HG03159 (cell line): ENCODE results near the gene ADAMTS6.

Experiments used
- ATAC-seq: cut with Tn5 transposase; IDR thresholded peaks from one replicate; pipeline ENCODE4 v1.9.1; 2021; ENCODE audit warnings: mild to moderate bottlenecking, moderate library complexity; ENCODE audit not compliant: unreplicated experiment

The ADAMTS6 gene

DNA sequence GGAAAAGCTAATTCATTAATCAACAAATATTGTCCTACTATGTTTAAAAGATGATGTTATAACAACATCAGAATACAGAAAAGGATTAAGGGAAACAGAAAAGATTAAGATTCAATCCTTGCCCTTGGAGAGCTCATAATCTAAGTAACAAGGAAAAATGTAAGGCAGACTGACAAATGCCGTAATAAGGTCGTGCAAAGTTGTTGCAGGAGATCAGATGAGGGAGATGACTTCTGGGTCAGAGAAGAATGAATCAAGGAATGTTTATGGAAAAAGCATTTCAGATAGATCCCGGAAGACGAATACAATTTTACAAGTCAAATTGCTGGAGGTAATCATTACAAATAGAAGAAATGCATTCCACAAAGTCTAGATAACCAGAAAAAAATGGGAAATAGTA is 6.4 kb downstream of the ADAMTS6 start:
- ATAC-seq: no peak

DNA sequence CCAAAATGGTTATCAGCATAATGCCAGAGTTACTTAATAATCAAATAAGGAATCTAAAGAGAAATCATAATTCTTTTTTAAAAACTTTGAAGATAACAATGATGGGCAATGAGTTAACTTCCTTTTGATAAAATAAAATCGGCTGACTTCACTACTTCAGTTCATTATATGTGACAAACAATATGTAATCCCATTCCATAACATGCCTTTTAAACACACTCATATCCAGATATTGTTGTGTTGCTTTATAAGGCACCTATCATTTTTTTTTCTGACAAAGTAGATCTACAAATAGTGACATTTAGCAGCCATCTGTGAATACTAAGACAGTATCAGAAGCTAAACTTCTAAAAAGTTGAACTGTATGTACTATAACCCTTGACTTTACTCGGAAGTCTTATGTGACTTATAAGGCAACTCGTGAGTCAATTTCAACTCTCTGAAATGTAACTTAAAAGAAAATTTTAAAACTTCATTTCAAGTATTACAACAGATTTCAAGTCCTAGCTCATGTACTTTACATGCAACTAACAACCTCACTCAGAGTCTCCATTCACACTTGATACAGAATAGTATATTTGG is 7.5 kb downstream of the ADAMTS6 start:
- ATAC-seq: no peak

- no peak for ATAC-seq
Observed at GRCh38 chr5:65468633-65469032, 13.1 kb downstream of the ADAMTS6 start.

GRCh38 chr5:65462139-65462705 is 19.5 kb downstream of the ADAMTS6 start:
- ATAC-seq: no peak

DNA sequence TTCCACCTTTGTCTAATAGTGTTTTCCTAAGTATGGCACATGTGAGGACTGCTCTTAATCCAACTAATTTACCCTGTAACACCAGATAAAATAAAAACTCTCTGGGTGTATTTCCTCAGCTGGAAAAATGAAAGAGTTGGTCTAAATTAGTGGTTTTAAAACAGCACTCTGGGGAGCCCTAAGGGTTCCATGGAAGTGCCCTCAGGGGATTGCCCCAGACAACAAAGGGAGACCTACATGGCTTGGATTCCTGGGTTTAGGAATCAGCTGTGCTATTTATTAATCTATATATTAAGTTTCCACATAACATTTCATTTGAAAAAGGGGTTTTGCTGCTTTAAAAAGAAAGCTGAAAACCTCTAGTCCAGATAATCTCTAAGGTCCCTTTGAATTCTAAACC is 20.2 kb downstream of the ADAMTS6 start:
- no peak for ATAC-seq

DNA sequence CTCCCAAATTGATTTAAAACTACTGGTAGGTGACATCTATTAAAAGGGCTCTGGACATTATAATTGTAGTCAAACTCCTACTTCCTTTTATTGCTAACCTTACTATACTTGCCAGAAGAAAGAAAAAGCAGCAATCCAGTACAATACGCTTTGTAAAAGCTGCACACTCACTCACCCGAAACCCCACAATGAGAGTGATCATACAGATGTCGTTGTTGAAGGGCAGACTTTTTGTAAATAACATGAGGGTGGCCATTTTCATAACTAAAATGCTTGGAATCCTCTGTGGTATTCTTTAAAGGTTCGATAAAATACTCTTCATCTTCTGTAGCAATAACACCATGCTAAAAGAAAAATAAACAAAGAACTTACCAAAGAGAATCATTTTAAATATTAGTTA is 21.7 kb downstream of the ADAMTS6 start:
- no peak for ATAC-seq

GRCh38 chr5:65455064-65455463 is 26.7 kb downstream of the ADAMTS6 start:
- no peak for ATAC-seq

- ATAC-seq: no peak
Observed at GRCh38 chr5:65451436-65451835, 30.3 kb downstream of the ADAMTS6 start.

GRCh38 chr5:65446682-65447081 is 35.0 kb downstream of the ADAMTS6 start:
- ATAC-seq: no peak

GRCh38 chr5:65441800-65442199 is 39.9 kb downstream of the ADAMTS6 start:
- ATAC-seq: no peak

DNA sequence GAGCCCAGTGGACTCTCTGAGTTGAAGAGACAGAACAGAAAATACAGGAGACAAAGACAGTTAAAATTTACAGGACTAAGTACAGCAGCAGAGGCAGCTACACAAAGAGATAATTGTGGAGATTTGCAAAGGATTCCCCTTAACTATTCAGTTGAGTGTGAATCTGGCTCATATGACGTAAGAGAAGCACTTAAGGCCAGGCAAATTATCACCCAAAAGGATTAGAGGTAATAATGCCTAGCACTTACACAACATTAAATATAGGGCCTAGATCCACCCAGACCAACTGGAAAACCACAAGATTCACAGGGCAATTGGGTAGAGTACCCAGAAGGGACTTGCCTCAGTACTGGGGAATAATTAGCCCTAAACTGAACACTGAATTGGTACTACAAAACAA is 41.3 kb downstream of the ADAMTS6 start:
- no peak for ATAC-seq

- no peak for ATAC-seq
Observed at GRCh38 chr5:65434122-65434521, 47.6 kb downstream of the ADAMTS6 start.

DNA sequence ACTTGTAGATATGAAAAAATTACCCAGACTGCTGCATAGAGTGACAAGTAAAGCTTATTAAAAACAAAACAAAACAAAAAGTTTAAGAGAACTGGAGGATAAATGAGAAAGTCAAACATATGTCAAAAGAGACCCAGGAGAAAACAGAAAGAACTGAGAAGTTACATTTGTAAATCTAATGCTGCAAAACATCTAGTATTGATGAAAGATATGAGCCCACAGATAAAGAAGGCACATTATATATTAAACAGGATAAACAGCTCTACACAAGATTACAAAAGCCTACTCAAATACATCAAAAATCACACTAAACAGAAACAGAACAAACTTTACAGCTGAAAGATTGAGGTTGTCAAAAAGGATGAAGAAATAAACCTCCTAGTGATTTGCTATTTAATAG is 55.1 kb downstream of the ADAMTS6 start:
- ATAC-seq: no peak

GRCh38 chr5:65423623-65424022 is 58.1 kb downstream of the ADAMTS6 start:
- ATAC-seq: no peak

- ATAC-seq: no peak
Observed at GRCh38 chr5:65418661-65419060, 63.1 kb downstream of the ADAMTS6 start.

- no peak for ATAC-seq
Observed at GRCh38 chr5:65413822-65414221, 67.9 kb downstream of the ADAMTS6 start.

GRCh38 chr5:65412842-65413241 is 68.9 kb downstream of the ADAMTS6 start:
- ATAC-seq: no peak

DNA sequence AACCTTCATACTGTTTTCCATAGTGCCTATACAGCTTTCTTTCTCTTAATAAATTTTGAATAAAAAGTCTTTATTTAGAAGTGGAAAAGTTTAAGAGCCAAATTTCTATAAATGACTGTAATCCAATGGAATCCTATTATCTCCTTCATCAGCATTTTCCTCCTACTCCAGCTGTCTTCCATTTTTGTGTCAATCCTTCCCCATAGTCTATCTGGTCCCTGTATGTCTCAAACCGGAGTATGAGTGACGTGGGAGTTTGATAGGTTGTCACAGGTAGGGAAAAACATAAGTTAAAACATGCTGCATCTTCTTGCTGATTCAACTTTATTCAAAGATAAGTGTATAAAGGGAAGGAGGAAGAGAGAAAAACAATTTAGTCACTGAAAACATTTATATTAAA is 70.4 kb downstream of the ADAMTS6 start:
- ATAC-seq: no peak

GRCh38 chr5:65395526-65396155 is 86.1 kb downstream of the ADAMTS6 start:
- ATAC-seq: no peak

- no peak for ATAC-seq
Observed at GRCh38 chr5:65394087-65394486, 87.6 kb downstream of the ADAMTS6 start.

DNA sequence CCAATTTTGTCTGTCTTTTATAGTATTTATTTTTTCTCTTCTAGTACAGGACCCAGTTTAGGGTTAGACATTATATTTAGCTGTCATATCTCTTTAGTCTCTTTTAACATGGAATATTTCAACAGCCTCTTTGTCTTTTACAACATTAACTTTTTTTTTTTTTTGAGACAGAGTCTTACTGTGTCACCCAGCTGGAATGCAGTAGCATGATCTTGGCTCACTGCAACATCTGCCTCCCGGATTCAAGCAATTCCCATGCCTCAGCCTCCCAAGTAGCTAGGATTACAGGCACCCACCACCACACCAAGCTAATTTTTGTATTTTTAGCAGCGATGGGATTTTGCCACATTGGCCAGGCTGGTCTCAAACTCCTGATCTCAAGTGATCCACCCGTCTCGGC is 90.1 kb downstream of the ADAMTS6 start:
- ATAC-seq: no peak

DNA sequence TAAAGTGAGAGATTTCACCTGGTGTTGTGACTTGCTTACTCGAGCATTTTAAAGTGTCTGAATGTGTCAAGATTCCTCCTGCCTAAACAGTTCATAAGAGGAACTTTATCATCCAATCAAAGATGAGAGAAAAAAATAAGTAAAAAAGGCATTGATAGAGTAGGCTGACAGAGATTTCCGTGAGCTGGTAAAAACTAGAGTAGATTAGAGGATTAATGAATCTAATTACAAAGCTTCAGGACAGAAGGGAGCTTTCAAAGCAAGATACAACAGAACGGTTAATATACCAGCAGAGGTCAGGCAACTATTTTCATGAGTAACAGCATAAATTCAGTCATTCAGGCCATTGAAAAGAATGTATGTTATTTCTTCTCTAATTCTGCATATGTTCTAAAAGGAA is 91.5 kb downstream of the ADAMTS6 start:
- no peak for ATAC-seq

DNA sequence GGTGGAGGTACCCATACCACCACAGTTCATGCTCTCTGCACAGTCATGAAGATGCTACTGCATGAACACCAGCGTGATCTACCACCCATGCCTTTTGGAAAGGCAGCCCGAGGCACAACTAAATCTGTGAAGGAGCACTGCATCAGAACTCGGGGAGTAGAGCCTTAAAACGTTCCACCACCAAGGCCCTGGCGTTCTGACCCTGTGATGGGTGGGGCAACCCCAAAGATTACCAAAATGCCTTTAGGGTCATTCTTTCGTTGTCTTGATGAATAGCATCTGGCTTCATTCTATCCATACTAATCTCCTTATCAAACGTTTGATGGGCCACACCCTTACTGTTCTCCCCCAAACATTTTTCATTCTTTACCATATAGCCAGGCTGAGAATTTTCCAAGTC is 97.9 kb downstream of the ADAMTS6 start:
- no peak for ATAC-seq
